Activated T-helper 1 cell treated with anti-CD3 and anti-CD28 coated beads, Interleukin-2, amount 50 U/mL, for 16 hours (primary cell): ENCODE measurements around the gene PFDN5.

Experiments
- DNase-seq, 2 donors: peaks; one replicate each; pipeline ENCODE4 v3.0.0-alpha.2; 2020; ENCODE audit warnings: low read depth in 1 of 2, low spot score in 1 of 2

Gene PFDN5

GRCh38 chr12:53295070-53295890 lies at the start of gene PFDN5:
Gene PFDN5, plus strand, starts transcription at chr12:53295542. Its CDS starts 26 bp downstream, at chr12:53295568.
- peak; percentile 71 to 77 for DNase-seq

- DNase-seq = peak; percentile 38 to 53
These were observed 43.6 kb upstream of the PFDN5 start for GRCh38 chr12:53251477-53252348.

- no peak for DNase-seq
These were observed 42.9 kb upstream of the PFDN5 start for GRCh38 chr12:53252349-53252916.

GRCh38 chr12:53253298-53253697 lies 42.0 kb upstream of the PFDN5 start:
- no peak for DNase-seq

- no peak for DNase-seq
These were observed 40.4 kb upstream of the PFDN5 start for GRCh38 chr12:53254816-53255545.

- no peak for DNase-seq
These were observed 39.3 kb upstream of the PFDN5 start for GRCh38 chr12:53255996-53256395.

GRCh38 chr12:53258541-53259539 lies 36.5 kb upstream of the PFDN5 start:
- DNase-seq = no peak

- no peak for DNase-seq
These were observed 35.5 kb upstream of the PFDN5 start for GRCh38 chr12:53259891-53260290.

GRCh38 chr12:53265783-53266182 lies 29.6 kb upstream of the PFDN5 start:
- DNase-seq = no peak

GRCh38 chr12:53267306-53267998 lies 27.9 kb upstream of the PFDN5 start:
- DNase-seq = no peak

GRCh38 chr12:53267999-53268629 lies 27.2 kb upstream of the PFDN5 start, which contains the start of gene ESPL1:
Gene ESPL1, plus strand, starts transcription at chr12:53268299. Its CDS starts 468 bp downstream, at chr12:53268767.
- peak; percentile 52 to 72 for DNase-seq

- DNase-seq = no peak
These were observed 26.4 kb upstream of the PFDN5 start for GRCh38 chr12:53268630-53269562.

- no peak for DNase-seq
These were observed 20.9 kb upstream of the PFDN5 start for GRCh38 chr12:53274445-53274844.

- no peak for DNase-seq
These were observed 18.8 kb upstream of the PFDN5 start for GRCh38 chr12:53276511-53276910.

GRCh38 chr12:53277981-53278380 lies 17.4 kb upstream of the PFDN5 start:
- no peak for DNase-seq

GRCh38 chr12:53279283-53279869 lies 16.0 kb upstream of the PFDN5 start:
- DNase-seq = no peak

- no peak for DNase-seq
These were observed 15.3 kb upstream of the PFDN5 start for GRCh38 chr12:53279888-53280498.
